KBM-7 (cell line): ENCODE results near the gene CNN3.

Experiments used
- DNase-seq: peaks from one replicate; pipeline ENCODE4 v3.0.0-alpha.2; 2015
- in situ Hi-C: fragments of 300-500 bp; cut with MboI; formaldehyde crosslinking; loops from 2 replicates; pipeline ENCODE4 v1.14.3; 2020; ENCODE audit warnings: low sequenced_read_pairs, low pct_unique_long_range_greater_than_20kb, mixed read lengths

The CNN3 gene

GRCh38 chr1:94899756-94900155 is 27.2 kb downstream of the CNN3 start:
- no peak for DNase-seq
- in situ Hi-C loops = no loop called here

GRCh38 chr1:94898491-94899385 is 28.2 kb downstream of the CNN3 start:
- DNase-seq = no peak
- in situ Hi-C loops = no loop called here

- no peak for DNase-seq
- in situ Hi-C loops = no loop called here
Measured at GRCh38 chr1:94895518-94895917, 31.4 kb downstream of the CNN3 start.

- in situ Hi-C loops = no loop called here
- no peak for DNase-seq
Measured at GRCh38 chr1:94894630-94895029, 32.3 kb downstream of the CNN3 start.

GRCh38 chr1:94892604-94893254 is 34.2 kb downstream of the CNN3 start:
- no peak for DNase-seq

GRCh38 chr1:94888201-94888600 is 38.7 kb downstream of the CNN3 start:
- DNase-seq = no peak
- in situ Hi-C loops = no loop called here

More at GRCh38 chr1:94892604-94893254, 34.2 kb downstream of the CNN3 start:
- in situ Hi-C loops = no loop called here

GRCh38 chr1:94887603-94888171 is 39.2 kb downstream of the CNN3 start:
- in situ Hi-C loops = no loop called here
- no peak for DNase-seq

- in situ Hi-C loops = no loop called here
- no peak for DNase-seq
Measured at GRCh38 chr1:94887106-94887505, 39.8 kb downstream of the CNN3 start.

GRCh38 chr1:94886361-94886760 is 40.5 kb downstream of the CNN3 start:
- no peak for DNase-seq
- in situ Hi-C loops = no loop called here

GRCh38 chr1:94884507-94884906 is 42.4 kb downstream of the CNN3 start:
- in situ Hi-C loops = no loop called here
- no peak for DNase-seq

- in situ Hi-C loops = no loop called here
- no peak for DNase-seq
Measured at GRCh38 chr1:94884106-94884505, 42.8 kb downstream of the CNN3 start.

- DNase-seq = no peak
- in situ Hi-C loops = no loop called here
Measured at GRCh38 chr1:94883691-94884090, 43.2 kb downstream of the CNN3 start.

- DNase-seq = no peak
- in situ Hi-C loops = no loop called here
Measured at GRCh38 chr1:94878329-94878728, 48.6 kb downstream of the CNN3 start.

GRCh38 chr1:94876362-94876761 is 50.5 kb downstream of the CNN3 start:
- in situ Hi-C loops = no loop called here
- no peak for DNase-seq

- in situ Hi-C loops = no loop called here
- DNase-seq = no peak
Measured at GRCh38 chr1:94875794-94876193, 51.1 kb downstream of the CNN3 start.

- no peak for DNase-seq
- in situ Hi-C loops = loop anchor here (25.0 kb wide), 1 partner anchor 163 kb away; no protein-coding TSS in a partner anchor
Measured at GRCh38 chr1:94874423-94874822, 52.5 kb downstream of the CNN3 start.

- in situ Hi-C loops = loop anchor here (25.0 kb wide), 1 partner anchor 164 kb away; no protein-coding TSS in a partner anchor
- DNase-seq = no peak
Measured at GRCh38 chr1:94873520-94874351, 53.2 kb downstream of the CNN3 start.

GRCh38 chr1:94872771-94873495 is 54.0 kb downstream of the CNN3 start:
- no peak for DNase-seq
- in situ Hi-C loops = loop anchor here (25.0 kb wide), 1 partner anchor 164 kb away; no protein-coding TSS in a partner anchor
